ENCODE data around the gene GDPD3.
A peak's percentile ranks its signal among the peaks of the same experiment; 100 is the strongest.

Gene GDPD3

GRCh38 chr16:30094541-30095165 is 18.7 kb downstream of the GDPD3 start:
- DNase-seq = no peak

- no peak for DNase-seq
Observed at GRCh38 chr16:30092373-30093010, 20.8 kb downstream of the GDPD3 start.

DNA sequence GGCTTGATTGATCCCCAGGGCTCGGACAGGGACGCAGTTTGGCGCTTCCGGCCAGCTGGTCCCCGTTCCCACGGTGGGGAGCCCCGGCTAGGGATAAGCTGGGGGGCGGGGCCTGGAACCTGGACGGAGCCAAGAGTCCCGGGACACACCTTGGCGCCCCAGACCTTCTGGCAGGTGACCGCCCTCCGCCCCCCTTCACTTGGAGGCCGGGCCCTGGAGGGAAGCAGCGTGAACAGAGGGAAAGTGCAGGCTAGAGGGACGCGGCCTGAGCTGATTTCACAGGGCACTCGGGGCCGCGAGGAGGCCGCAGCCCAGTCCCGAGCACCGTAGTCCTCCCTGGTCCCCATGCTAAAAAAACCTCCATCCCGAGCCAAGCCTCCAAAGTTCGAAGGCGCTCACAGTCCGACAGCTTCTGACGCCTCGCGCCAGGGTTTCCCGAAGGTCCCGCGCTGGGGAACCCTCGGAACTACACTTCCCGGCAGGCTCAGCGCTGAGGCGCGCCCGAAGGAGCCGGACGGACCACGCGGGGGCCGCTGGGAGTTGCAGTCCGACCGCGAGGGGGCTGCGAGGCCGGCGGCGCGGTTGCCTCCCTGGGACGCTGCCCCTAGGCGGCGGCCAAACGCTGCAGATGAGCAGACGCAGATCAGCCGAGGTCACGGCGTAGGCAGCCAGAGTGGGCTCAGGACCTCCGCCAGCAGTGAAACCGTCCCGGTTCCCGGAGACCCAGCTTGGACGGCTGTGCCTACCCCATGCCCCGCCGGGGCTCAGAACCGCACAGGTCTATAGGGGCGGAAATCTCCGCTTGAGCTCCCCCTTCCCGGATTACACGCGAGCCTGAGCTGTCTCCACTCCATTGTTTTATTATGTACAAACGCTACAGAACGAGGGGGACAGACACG is 21.6 kb downstream of the GDPD3 start, which contains the start of gene TBX6:
Gene TBX6 (minus strand): TSS at position 451 of the 899 bp plus-strand sequence. CDS start 731 bp downstream, outside the sequence.
- peak; percentile 16 for DNase-seq

GRCh38 chr16:30090610-30091331 is 22.6 kb downstream of the GDPD3 start:
- no peak for DNase-seq

DNA sequence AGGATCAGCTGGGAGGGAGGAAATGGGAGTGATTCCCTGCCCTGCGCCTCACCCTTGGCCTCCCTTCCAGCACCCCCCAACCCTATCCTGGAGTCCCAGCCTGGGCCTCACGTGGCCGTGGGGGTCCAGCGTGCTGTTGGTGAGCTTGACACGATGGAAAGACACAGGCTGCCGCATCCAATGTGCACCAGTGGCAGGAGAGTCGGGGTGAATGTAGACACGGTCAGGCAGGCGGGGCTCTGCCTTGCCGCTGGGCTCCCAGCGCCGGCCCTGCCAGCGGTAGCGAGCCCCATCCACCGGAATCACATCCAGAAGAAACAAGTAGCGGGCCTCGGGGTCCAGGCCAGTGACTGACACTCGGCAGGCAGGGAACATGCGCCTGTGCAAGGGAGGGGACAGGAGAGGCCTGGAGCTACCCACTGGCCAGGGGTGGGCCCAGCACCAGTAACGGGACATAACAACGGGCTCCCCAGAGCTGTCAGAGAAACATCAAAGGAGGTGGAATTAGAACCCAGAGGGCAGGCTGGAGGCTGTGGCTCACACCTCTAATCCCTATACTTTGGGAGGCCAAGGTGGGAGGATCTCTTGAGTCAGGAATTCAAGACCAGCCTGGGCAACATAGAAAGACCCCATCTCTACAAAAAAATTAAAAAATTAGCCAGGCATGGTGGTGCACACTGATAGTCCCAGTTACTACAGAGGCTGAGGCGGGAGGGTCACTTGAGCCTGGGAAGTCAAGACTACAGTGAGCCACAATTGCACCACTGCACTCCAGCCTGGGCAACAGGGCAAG is 24.3 kb downstream of the GDPD3 start:
- no peak for DNase-seq

GRCh38 chr16:30088237-30088831 is 25.0 kb downstream of the GDPD3 start:
- no peak for DNase-seq

DNA sequence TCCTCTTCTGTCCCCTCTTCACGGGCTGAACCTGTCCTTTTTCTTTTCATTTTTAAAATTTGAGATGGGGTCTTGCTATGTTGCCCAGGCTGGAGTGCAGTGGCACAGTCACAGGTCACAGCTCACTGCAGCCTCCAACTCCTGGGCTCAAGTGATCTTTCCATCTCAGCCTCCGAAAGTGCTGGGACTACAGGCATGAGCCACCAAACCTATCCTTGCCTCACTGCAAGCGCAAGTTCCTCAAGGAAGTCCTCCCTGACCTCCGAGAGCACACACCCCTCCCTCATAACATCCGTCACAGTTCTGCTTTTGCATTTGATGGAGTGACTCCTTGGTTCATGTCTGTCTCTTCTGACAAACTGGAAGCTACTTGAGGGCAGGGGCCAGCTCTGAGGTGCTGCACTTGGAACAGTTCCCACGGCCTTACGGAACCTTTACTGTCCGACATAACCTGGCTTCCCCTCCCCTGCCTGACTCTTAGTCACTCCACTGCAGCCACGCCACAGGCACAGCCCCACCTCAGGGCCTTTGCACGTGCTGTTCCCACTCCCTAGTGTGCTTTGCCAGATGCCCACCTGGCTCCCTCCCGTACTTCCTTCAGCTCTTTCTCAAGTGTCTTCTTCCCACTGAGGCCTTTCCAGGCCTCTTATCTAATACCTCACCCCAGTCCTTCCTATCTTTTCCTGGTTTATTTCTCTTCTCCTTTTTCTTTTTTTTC is 26.0 kb downstream of the GDPD3 start:
- DNase-seq = no peak

- no peak for DNase-seq
Observed at GRCh38 chr16:30086291-30087140, 26.8 kb downstream of the GDPD3 start.

- no peak for DNase-seq
Observed at GRCh38 chr16:30085820-30086219, 27.5 kb downstream of the GDPD3 start.

DNA sequence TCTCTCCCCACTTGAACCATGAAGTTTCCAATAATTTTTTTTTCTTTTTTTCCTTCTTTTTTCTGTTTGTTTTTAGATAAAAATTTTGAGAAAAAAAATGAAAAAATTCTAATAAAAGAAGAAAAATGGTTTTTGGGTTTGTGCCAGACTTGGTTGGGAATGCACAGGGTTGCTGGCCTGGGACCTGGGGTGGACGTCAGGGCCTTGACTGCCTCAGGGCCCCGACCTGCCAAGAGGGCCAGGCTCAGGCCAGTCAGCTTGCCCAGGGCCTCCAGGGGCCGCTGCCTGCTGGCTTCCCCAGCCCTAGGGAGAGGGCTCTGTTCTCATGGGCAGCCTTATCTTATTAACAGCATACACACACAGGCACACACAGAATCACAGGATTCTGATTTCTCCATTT is 28.1 kb downstream of the GDPD3 start:
- DNase-seq = no peak

DNA sequence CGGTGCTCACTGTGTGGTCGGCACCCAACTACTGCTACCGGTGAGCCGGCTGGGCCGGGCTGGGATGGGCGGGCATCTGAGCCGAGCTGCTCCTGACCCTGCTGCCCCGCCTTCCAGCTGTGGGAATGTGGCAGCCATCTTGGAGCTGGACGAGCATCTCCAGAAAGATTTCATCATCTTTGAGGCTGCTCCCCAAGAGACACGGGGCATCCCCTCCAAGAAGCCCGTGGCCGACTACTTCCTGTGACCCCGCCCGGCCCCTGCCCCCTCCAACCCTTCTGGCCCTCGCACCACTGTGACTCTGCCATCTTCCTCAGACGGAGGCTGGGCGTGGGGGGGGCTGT is 28.5 kb downstream of the GDPD3 start:
- DNase-seq = no peak

GRCh38 chr16:30084096-30084815 is 29.1 kb downstream of the GDPD3 start:
- no peak for DNase-seq

GRCh38 chr16:30083216-30084055 is 29.9 kb downstream of the GDPD3 start:
- DNase-seq = no peak

DNA sequence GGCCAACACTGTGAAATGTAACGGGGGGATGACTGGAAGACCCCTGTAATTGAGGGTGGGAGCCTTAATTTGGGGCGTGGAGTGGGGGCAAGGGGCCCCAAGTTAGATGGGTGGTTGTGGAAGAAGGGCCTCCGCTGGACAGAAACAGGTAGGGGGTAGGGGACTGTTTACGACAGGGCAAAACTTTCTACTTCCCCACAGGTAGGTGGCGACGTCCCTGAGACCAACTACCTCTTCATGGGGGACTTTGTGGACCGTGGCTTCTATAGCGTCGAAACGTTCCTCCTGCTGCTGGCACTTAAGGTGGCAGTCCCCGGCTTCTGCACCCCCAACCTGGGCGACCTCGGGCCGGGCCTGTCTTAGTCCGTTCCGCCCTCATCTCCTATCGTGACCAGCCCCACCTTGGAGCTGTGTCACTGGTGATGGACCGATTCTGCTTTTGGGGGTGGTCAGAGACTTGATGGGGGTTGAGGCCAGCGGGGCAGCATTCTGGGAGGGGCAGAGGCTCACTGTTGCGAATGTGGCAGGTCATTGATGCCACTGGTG is 30.7 kb downstream of the GDPD3 start:
- DNase-seq = no peak

GRCh38 chr16:30079480-30079879 is 33.9 kb downstream of the GDPD3 start:
- no peak for DNase-seq

- no peak for DNase-seq
Observed at GRCh38 chr16:30078744-30079143, 34.6 kb downstream of the GDPD3 start.

DNA sequence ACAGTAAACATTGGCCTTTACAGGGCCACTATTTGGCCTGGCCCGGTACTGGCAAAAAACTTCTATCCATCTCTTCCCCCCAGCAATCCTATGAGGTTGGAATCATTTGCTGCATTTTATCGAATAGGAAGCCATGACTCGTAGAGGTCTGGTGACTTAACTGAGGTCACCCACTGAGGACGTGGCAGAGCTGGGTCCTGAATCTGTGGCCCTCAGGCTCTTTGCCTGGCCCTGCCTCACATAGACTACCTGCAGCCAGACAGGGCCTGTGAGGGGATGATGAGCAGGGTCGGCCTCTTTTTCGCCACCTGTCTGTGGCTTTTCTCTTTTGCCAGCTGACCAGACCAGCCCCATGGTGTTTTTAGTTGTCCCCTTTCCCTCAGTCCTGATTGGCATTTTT is 35.7 kb downstream of the GDPD3 start:
- no peak for DNase-seq

GRCh38 chr16:30076276-30076791 is 37.0 kb downstream of the GDPD3 start:
- no peak for DNase-seq
